Measurements from ENCODE around the gene TMEM179B. TPM values are rescaled to one million over a fixed set of nuclear protein-coding genes. Genes with fewer than 3 reads are reported as not detected.

Gene TMEM179B
- total and polyA plus RNA-seq, 9 of the 15 experiments (the other 6 are each of a cell fraction or from before 2014, with no cell fraction given), result 27.7 to 105 (median 37.0) TPM

- TF ChIP-seq ESRRA (IDR thresholded peaks at IDR 0.05; ENCODE audit: borderline replicate concordance, low read depth) (0 out of 2 replicates have a peak, but pooled peaks have one; percentile 60), ZNF184 (CRISPR knock-in tag; IDR thresholded peaks at IDR 0.05) (no peak), EZH2 (IDR thresholded peaks at IDR 0.05; ENCODE audit: borderline replicate concordance, low read depth, low read length) (no peak), RUNX1 (IDR thresholded peaks at IDR 0.05; ENCODE audit: low read depth) (no peak), ZNF444 (CRISPR knock-in tag; IDR thresholded peaks at IDR 0.05) (no peak), NCOA1 (IDR thresholded peaks at IDR 0.05; ENCODE audit: low read depth) (no peak), PHF8 (IDR thresholded peaks at IDR 0.05; ENCODE audit: borderline replicate concordance, low read length) (peak; percentile 80; the same call in 1 of the 2 replicates), RB1 (IDR thresholded peaks at IDR 0.05; ENCODE audit: low read depth) (peak; percentile 77; the same call in 1 of the 2 replicates), ELF4 (CRISPR knock-in tag; IDR thresholded peaks at IDR 0.05) (no peak), BCLAF1 (IDR thresholded peaks at IDR 0.05; ENCODE audit: borderline replicate concordance in 1 of 2, control insufficient read depth in 1 of 2, low read depth in 2 of 2, low read length in 1 of 2) (no peak), PURB (CRISPR knock-in tag; IDR thresholded peaks at IDR 0.05; ENCODE audit: low read depth) (no peak), ZBTB33 (CRISPR knock-in tag; IDR thresholded peaks at IDR 0.05) (peak; percentile 25), DACH1 (IDR thresholded peaks at IDR 0.05; ENCODE audit: partially characterized antibody) (no peak), NFE2L1 (tag; IDR thresholded peaks at IDR 0.05; ENCODE audit: borderline replicate concordance, low read depth) (no peak), CCAR2 (IDR thresholded peaks at IDR 0.05; ENCODE audit: low read depth, low read length) (no peak), ZNF146 (CRISPR knock-in tag; IDR thresholded peaks at IDR 0.05; ENCODE audit: unreplicated experiment) (no peak), ZBTB11 (CRISPR knock-in tag; IDR thresholded peaks at IDR 0.05) (no peak; a peak in 1 of 6 replicates), NFRKB (IDR thresholded peaks at IDR 0.05; ENCODE audit: low read depth) (no peak), TCF7 (IDR thresholded peaks at IDR 0.05; ENCODE audit: borderline replicate concordance) (no peak)
These were observed 15.8 kb upstream of the TMEM179B start, which contains the start of gene TAF6L (continued) for GRCh38 chr11:62771144-62772021.
